ENCODE measurements around the gene GM2A.

- TF ChIP-seq CTCF (IDR thresholded peaks at IDR 0.05) = no peak
- TF ChIP-seq EP300 (IDR thresholded peaks at IDR 0.05) = no peak
- no peak for TF ChIP-seq POLR2A (IDR thresholded peaks at IDR 0.05)
These were observed 2.5 kb upstream of the GM2A start for GRCh38 chr5:151250346-151251000.
